HPDE6-E6E7 (cell line): ENCODE measurements around the gene FSCN2.
"Not testable (repeated sequence)": the region's sequence is repeated elsewhere in the genome, so short reads cannot be mapped to it uniquely, and the experiment has no call there.

Experiments used
- DNase-seq: peaks from one replicate; pipeline ENCODE4 v3.0.0; 2011; ENCODE audit warnings: missing footprints; ENCODE audit errors: extremely low spot score

The FSCN2 gene

GRCh38 chr17:81577278-81578000 is 49.3 kb downstream of the FSCN2 start:
- DNase-seq = no peak

- no peak for DNase-seq
Observed at GRCh38 chr17:81578038-81578441, 49.9 kb downstream of the FSCN2 start.

GRCh38 chr17:81578561-81579225 is 50.5 kb downstream of the FSCN2 start:
- no peak for DNase-seq

GRCh38 chr17:81579298-81579697 is 51.1 kb downstream of the FSCN2 start:
- DNase-seq = no peak

GRCh38 chr17:81579821-81580321 is 51.7 kb downstream of the FSCN2 start:
- peak; percentile 47 for DNase-seq

- no peak for DNase-seq
Observed at GRCh38 chr17:81580481-81580880, 52.3 kb downstream of the FSCN2 start.

GRCh38 chr17:81581758-81582157 is 53.6 kb downstream of the FSCN2 start:
- no peak for DNase-seq

GRCh38 chr17:81582341-81582740 is 54.2 kb downstream of the FSCN2 start:
- DNase-seq = no peak

GRCh38 chr17:81582749-81583148 is 54.6 kb downstream of the FSCN2 start:
- no peak for DNase-seq

- no peak for DNase-seq
Observed at GRCh38 chr17:81583589-81584342, 55.6 kb downstream of the FSCN2 start.

- DNase-seq = not testable (repeated sequence)
Observed at GRCh38 chr17:81584771-81585170, 56.6 kb downstream of the FSCN2 start.

GRCh38 chr17:81586096-81586495 is 57.9 kb downstream of the FSCN2 start:
- DNase-seq = no peak
